DND-41 (cell line): ENCODE data around the gene PPM1D.

Experiments used
- ATAC-seq: fragments of 200-7000 bp; cut with Tn5 transposase; 3 replicates; pipeline ENCODE4 v1.9.1; 2021; ENCODE audit warnings: low read depth; ENCODE audit not compliant: insufficient read depth
- DNase-seq: peaks from one replicate; pipeline ENCODE4 v3.0.0-alpha.2; 2020
- H2AFZ ChIP-seq: 2 replicates; pipeline ENCODE4 v1.6.0; 2012; ENCODE audit warnings: low read depth, low read length
- H3K27ac ChIP-seq: 2 replicates; pipeline ENCODE4 v1.5.1; 2012; ENCODE audit warnings: low read length, inconsistent platforms
- H3K27me3 ChIP-seq: fragments of 200-600 bp; sonication (generic); 2 replicates; pipeline ENCODE4 v1.6.0; 2012; ENCODE audit warnings: low read length, mild to moderate bottlenecking, inconsistent platforms; ENCODE audit not compliant: insufficient read depth, poor library complexity
- H3K36me3 ChIP-seq: 2 replicates; pipeline ENCODE4 v1.5.1; 2012; ENCODE audit warnings: low read length, inconsistent platforms; ENCODE audit not compliant: insufficient read depth
- H3K4me1 ChIP-seq: 2 replicates; pipeline ENCODE4 v1.5.1; 2012; ENCODE audit warnings: mild to moderate bottlenecking, low read length; ENCODE audit not compliant: insufficient read depth
- H3K4me2 ChIP-seq: 2 replicates; pipeline ENCODE4 v1.6.0; 2012; ENCODE audit warnings: mild to moderate bottlenecking, moderate library complexity, low read length, inconsistent platforms; ENCODE audit not compliant: insufficient read depth
- H3K4me3 ChIP-seq, 2 experiments: fragments of 200-600 bp in 1 of 2; shearing (Covaris generic) in 1 of 2; 2 replicates each; pipeline ENCODE4 v1.5.1; 2012 to 2016; ENCODE audit warnings: inconsistent platforms in 2 of 2, low read length in 2 of 2, mild to moderate bottlenecking in 2 of 2, low read depth in 1 of 2, moderate library complexity in 1 of 2
- H3K79me2 ChIP-seq: 2 replicates; pipeline ENCODE4 v1.6.0; 2012; ENCODE audit warnings: low read length, inconsistent platforms; ENCODE audit not compliant: insufficient read depth
- H3K9ac ChIP-seq: 2 replicates; pipeline ENCODE4 v1.6.0; 2012; ENCODE audit warnings: low read depth, mild to moderate bottlenecking, inconsistent platforms, low read length, moderate library complexity
- H3K9me3 ChIP-seq: 2 replicates; pipeline ENCODE4 v1.5.1; 2012; ENCODE audit warnings: low read length, moderate library complexity, mild to moderate bottlenecking, inconsistent platforms; ENCODE audit not compliant: insufficient read depth, severe bottlenecking
- H4K20me1 ChIP-seq: 2 replicates; pipeline ENCODE4 v1.6.0; 2012; ENCODE audit warnings: low read length; ENCODE audit not compliant: insufficient read depth
- CTCF ChIP-seq: IDR thresholded peaks from 2 replicates; pipeline ENCODE4 v1.5.1; 2012; ENCODE audit warnings: borderline replicate concordance, low read length, moderate library complexity, mild to moderate bottlenecking; ENCODE audit not compliant: poor library complexity, severe bottlenecking; ENCODE audit errors: extremely low read depth
- EZH2 ChIP-seq: IDR thresholded peaks from 3 replicates; pipeline ENCODE4 v1.6.1; 2012; ENCODE audit warnings: borderline replicate concordance, low read depth, mild to moderate bottlenecking, moderate library complexity, low read length, inconsistent platforms; ENCODE audit not compliant: severe bottlenecking

Gene PPM1D

GRCh38 chr17:60677308-60678117 is 77.5 kb downstream of the PPM1D start, which contains the start of gene BCAS3:
BCAS3 (plus strand) TSS chr17:60677851.
- Histone ChIP-seq H3K9me3 (no peaks in the 10 kb centered on the region), H3K27ac (peak within 1 kb of the TSS; percentile 64), H3K27me3 (no peaks in the 10 kb centered on the region), H3K79me2 (no peaks in the 10 kb centered on the region), H4K20me1 (no peaks in the 10 kb centered on the region), H3K4me1 (peaks cover 19% of the 10 kb centered on the region), H3K36me3 (no peaks in the 10 kb centered on the region), H2AFZ (peak within 1 kb of the TSS; percentile 77), H3K4me2 (peak within 1 kb of the TSS; percentile 74), H3K4me3 (peak within 1 kb of the TSS; percentile 46 to 64), H3K9ac (peak within 1 kb of the TSS; percentile 64)
- ATAC-seq (peak; percentile 96), DNase-seq (peak; percentile 98)
- no peak for TF ChIP-seq EZH2
- TF ChIP-seq CTCF: no peak

DNA sequence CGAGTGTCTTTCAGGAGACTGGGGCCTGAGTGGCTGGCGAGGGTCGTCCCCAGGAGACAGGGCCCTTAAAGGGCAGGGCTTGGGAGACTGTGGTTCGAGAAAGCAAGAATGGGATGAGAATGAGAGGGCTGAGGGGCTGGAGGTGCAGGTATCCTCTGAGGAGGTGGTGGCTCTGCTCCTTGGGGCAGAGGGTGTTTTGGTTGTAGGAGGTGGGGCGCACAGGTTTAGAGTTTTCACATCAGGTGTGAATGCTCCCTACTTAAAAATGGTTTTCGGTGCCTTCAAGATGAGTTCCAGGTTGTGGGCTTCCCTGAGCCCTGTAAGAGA is 78.1 kb downstream of the PPM1D start:
- peak overlapping the region; percentile 64 for H3K9ac ChIP-seq
- peaks cover 19% of the 10 kb centered on the region for H3K4me1 ChIP-seq
- peak overlapping the region; percentile 46 to 64; a peak in 3 of 4 replicates for H3K4me3 ChIP-seq
- peak overlapping the region; percentile 64 for H3K27ac ChIP-seq
- H3K9me3 ChIP-seq: no peaks in the 10 kb centered on the region
- no peak for ATAC-seq
- TF ChIP-seq CTCF (no peak), EZH2 (no peak)
- H3K27me3 ChIP-seq: no peaks in the 10 kb centered on the region
- H3K4me2 ChIP-seq: peak overlapping the region; percentile 74
- H3K36me3 ChIP-seq: no peaks in the 10 kb centered on the region
- H3K79me2 ChIP-seq: no peaks in the 10 kb centered on the region
- peak overlapping the region; percentile 76 for H2AFZ ChIP-seq
- H4K20me1 ChIP-seq: no peaks in the 10 kb centered on the region
- no peak for DNase-seq

- no peaks in the 10 kb centered on the region for H3K36me3 ChIP-seq
- no peak for TF ChIP-seq EZH2
- H3K79me2 ChIP-seq: no peaks in the 10 kb centered on the region
- DNase-seq (no peak), ATAC-seq (no peak)
- no peaks in the 10 kb centered on the region for H3K27me3 ChIP-seq
- H3K9me3 ChIP-seq: no peaks in the 10 kb centered on the region
- no peak overlapping the region for H3K4me3 ChIP-seq
- H3K9ac ChIP-seq: no peak overlapping the region
- no peaks in the 10 kb centered on the region for H4K20me1 ChIP-seq
- no peak overlapping the region for H2AFZ ChIP-seq
- H3K4me2 ChIP-seq: no peak overlapping the region
- no peak overlapping the region for H3K27ac ChIP-seq
- peaks cover 19% of the 10 kb centered on the region for H3K4me1 ChIP-seq
Observed at GRCh38 chr17:60679287-60679686, 79.3 kb downstream of the PPM1D start.

GRCh38 chr17:60680754-60681153 is 80.8 kb downstream of the PPM1D start:
- Histone ChIP-seq H3K4me1 (peaks cover 19% of the 10 kb centered on the region), H3K79me2 (no peaks in the 10 kb centered on the region), H3K4me3 (no peak overlapping the region), H4K20me1 (no peaks in the 10 kb centered on the region), H3K36me3 (no peaks in the 10 kb centered on the region), H3K4me2 (no peak overlapping the region), H3K9ac (no peak overlapping the region), H3K9me3 (no peaks in the 10 kb centered on the region), H3K27ac (no peak overlapping the region), H3K27me3 (no peaks in the 10 kb centered on the region), H2AFZ (no peak overlapping the region)
- DNase-seq: no peak
- no peak for TF ChIP-seq EZH2
- no peak for TF ChIP-seq CTCF
- no peak for ATAC-seq
